GM19240 (cell line): Measurements from ENCODE around the gene FARP1.

Source experiments
- DNase-seq: peaks from one replicate; pipeline ENCODE4 v3.0.0; 2011; ENCODE audit warnings: low spot score; ENCODE audit not compliant: insufficient read length

Gene FARP1

DNA sequence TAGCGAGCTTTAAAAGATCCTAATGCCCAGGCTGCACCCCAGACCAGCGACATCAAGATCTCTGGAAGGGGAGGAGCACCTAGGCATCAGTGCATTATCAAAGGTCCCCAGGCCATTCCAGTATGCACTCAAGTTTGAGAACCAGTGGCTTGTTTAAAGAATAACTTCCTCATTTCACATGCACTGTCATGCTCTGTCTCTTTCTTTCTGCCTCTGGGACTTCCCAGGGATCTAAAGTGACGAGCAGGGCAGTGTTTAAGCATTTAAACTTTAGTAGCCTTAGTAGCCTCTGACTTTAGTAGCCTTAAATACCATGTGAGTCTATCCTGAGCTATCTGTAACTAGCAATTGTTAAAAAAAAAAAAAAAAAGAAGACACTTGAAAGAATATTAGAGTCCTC lies 8.9 kb upstream of the FARP1 start:
- no peak for DNase-seq

DNA sequence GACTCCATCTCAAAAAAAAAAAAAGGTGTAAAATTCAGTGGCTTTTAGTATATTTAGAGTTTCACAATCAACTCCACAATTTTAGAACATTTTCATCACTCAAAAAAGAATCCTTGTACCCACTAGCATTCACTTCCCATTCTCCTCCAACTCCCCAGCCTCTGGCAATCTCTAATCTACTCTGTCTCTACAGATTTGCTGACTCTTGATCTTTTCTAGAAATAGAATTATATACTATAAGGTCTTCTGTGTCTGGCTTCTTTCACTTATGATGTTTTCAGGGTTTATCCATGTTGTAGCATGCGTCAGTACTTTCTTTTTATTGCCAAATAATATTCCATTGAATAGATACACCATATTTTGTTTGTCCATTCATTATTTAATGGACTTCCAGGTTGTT lies 8.0 kb upstream of the FARP1 start:
- no peak for DNase-seq

DNA sequence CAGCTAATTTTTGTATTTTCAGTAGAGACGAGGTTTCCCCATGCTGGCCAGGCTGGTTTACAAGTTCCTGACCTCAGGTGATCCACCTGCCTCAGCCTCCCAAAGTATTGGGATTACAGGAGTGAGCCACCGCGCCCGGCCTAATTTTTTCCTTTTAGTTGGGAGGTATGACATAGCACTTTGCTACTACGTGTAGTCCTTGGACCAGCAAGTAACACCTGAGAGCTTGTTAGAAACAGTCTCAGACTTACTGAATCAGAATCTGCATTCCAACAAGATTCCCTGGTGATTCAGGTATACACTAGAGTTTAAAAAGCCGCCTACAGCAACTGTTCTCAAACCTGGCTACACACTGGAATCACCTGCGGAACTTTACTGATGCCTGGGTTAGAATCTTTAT lies 1.8 kb upstream of the FARP1 start:
- DNase-seq, result no peak

DNA sequence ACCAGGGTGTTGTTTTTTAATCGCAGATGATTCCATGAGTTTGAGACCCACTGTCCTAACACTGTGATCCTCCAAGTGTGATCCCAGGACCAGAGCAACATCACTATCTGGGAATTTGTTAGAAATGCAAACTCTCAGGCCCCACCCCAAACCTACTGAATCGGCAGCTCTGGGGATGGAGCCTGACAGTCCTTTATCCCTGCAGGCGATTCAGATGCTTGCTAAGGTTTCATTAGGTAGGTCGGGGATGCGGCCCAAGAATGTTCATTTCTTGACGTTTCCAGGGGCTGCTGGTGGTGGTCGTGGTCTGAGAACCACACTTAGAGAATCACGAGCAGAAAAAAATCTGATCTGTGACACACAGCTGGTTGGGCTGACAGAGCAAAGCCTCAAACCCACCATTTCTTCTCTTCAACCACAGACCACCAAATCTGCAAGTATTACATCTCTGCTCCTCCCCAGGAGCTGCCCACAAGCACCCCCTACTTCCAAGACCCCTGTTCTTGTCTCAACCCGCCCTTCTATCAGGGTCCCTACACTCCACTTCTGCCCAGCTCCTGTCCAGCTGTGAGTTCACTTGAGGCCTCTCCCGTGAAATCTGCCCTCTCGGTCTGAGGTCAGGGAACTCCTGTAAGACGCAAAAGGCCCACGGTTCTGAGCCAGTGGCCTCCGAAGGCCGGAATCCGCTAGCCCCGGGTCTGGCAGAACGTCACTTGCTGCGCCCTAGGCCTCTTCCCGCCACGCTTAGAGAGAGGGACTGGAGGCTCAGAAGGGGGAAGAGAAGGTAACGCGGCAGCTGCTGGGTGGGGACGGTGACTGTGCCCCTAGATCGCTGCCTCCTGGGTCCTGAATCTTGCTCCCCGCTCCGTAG lies 1.1 kb upstream of the FARP1 start:
- no peak for DNase-seq

DNA sequence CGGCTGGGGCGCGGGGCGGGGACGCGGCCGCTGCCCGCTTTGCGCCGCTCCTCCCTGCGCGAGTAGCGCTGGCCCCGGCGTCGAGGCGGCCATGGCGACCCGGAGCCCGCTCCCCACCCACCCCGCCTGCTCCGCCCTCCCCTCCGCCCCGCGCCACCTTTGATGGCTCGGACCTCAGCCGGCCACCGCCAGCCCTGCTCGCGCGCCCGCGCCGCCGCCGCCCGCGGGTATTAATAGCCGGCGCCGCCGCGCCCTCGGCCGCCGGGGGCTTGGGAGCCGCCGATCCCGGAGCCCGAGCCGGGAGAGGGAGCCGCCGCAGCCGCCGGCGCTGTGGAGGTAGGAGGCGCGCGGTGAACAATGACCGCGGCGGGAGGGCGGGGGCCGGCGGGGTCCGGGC lies 261 bp downstream of the FARP1 start:
- no peak for DNase-seq

DNA sequence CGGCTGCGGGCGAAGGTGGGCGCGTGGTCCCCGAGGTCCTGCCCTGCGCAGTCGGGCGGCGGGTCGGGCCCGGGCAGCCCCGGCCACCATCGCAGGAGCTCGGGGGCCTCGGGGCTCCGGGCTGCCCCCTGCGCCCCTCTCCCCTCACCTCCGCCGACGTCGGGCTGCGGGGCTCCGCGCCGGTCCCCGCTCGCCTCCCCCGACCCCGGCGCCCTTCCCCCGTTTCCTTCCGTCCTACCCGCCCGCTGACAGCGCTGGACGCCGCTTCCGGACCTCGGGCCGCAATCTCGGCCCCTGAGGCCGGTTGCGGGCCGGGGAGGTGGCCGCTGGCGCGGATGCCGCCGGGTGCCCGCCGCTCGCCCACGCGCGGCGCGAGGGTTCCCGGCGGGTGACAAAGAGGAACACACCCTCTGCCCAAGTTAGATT lies 720 bp downstream of the FARP1 start:
- DNase-seq, result no peak

DNA sequence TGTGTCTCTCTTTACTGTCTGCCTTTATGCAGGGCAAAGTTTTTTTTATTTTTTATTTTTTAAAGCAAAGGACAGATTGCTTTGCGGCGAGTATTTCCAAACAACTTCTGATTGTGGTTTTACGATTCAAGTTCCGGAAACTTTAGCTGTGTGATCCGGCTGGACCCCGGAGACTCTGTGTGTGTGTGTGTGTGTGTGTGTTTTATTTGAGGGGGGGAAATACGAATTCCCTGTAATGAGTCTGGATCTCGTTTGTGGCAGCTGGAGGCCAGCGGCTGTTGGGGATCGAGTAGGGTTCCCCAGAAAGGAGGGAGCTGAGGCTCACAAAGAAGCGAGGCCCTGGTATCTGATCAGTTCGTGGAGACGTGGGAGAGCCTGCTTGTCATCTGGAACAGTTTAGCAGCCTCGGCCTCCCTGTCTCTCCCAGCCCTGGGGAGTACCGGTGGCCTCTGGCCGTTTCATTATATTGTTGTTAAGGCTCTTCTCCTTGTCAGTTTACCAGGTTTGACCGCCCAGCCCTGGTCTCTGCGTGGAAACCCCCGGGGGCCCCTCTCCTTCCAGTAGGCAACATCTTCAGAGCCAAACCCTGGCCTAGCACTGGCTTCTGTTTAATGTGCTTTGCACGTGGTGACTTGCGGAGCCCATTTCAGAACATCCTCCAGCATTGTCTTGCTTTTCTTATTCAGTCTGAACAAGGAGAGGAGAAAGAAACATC lies 1.3 kb downstream of the FARP1 start:
- DNase-seq, result no peak

DNA sequence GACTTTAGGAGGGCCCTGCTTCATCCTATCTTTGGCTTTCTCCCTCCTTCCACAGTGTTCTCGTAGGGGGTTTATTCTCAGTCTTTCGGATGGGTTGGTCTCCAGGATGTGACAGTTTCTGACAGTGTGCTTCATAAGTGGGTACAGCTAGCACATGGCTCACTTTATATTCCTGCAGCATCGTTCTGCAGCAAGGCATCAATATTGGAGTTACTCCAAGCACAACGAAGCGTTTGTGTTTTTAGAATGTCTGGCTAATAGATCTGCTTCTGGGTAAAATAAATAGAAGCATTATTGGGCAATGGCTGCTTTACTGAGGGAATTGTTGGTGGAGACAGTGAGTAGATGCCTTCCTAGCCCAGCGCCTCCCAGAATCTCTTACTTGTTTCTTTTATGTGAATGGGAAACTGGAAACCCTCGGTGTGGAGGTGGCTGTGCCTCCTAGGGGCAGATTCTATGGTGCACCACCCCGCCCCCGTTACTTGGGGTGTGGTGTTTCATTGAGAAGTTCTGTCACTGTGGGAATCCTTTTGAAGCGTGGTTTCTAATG lies 2.0 kb downstream of the FARP1 start:
- no peak for DNase-seq

DNA sequence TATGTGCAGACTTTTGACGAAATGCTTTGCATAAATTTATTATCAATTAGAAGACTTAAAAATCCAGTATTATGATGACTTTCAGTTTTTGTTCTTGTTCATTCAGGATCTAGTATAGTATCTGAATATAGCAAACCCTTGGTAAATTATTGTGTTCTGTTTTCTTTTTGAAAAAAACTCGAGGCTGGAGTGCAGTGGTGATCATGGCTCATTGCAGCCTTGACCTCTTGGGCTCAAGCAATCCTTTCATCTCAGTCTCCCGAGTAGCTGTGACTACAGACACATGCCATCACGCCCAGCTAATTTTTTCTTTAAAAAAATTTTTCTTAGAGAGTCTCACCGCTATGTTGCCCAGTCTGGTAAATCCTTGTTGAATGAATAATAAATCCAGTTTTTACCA lies 4.6 kb downstream of the FARP1 start:
- DNase-seq, result no peak

DNA sequence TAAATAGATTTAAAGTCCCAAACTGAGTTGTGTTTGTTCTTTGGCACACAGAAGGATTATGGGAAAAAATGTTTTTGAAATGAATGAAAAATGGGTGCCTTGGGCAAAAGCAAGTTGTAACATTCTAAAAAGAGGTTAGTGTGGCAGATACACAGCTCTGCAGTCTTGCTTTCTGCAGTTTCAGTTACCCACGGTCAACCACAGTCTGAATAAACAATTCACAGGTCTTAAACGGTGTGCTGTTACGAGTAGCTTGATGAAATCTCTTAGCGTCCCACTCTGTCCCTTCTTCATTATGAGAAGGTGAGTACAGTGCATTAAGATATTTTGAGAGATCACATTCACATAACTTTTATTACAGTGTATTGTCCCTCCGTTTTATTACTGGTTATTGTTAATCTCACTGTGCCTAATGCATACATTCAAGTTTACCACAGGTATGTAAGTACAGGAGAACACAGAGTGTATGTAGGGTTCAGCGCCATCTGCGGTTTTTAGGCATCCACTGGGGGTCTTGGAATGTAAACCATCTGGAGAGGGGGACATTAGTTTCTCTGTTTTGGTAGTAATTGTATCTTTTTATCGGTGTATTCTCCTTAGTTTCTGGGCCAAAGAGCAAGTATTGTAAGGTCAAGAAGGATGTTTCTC lies 8.1 kb downstream of the FARP1 start:
- no peak for DNase-seq

DNA sequence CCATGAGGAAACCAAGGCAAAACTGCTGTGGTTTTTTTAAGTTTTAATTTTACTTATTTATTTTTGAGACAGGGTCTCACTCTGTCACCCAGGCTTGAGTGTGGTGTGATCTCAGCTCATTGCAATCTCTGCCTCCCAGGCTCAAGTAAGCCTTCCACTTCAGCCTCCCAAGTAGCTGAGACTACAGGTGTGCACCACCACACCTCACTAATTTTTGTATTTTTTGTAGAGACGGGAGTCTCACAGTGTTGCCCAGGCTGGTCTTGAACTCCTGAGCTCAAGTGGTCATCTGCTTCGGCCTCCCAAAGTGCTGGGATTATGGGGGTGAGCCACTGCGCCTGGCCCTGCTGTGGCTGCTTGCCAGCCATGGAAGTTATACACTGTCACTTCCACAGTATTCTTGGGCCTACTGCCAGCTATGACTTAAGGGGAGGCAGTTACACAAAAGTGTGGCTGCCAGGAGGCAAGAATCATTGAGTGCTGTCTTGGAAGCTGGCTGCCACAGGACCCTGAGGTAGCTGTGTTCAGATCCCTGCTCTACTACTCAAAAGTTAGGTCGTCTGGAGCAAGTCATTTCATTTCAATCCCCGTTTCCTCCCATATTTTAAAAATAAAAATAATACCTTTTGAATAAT lies 12.7 kb downstream of the FARP1 start:
- DNase-seq, result no peak

DNA sequence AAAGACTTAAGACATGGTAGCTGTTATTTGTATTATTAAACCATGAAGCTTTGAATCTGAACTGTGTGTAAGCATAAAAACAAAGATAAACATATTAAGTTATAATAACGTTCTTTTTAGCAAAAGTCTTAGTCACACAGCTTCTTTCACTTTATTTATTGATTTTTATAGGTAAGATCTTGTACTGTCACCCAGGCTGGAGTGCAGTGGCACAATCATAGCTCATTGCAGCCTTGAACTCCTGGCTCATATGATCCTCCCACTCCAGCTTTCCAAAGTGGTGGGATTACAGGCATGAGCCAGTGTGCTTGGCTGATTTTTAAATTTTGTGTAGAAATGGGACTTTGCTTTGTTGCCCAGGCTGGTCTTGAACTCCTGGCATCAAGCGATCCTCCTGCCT lies 13.4 kb downstream of the FARP1 start:
- no peak for DNase-seq

DNA sequence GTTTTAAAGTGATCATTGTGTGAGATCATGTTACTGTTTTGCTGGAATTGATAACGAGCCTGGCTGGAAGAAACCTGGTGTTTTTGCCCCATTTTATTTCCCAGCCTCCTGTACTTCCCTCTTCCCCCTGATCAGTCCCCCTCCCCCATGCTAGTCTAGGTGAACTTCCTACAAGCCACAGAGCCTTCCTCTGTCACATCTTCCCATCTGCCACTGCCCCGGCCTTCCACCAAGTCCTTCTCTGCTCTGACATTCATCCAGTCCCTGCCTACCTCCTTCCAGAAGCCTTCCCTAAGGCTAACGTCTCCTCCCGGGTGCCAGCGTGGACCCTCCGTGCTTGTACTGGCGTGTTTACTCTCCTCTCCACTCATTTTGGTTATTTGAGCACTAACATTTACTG lies 14.3 kb downstream of the FARP1 start:
- DNase-seq, result no peak

DNA sequence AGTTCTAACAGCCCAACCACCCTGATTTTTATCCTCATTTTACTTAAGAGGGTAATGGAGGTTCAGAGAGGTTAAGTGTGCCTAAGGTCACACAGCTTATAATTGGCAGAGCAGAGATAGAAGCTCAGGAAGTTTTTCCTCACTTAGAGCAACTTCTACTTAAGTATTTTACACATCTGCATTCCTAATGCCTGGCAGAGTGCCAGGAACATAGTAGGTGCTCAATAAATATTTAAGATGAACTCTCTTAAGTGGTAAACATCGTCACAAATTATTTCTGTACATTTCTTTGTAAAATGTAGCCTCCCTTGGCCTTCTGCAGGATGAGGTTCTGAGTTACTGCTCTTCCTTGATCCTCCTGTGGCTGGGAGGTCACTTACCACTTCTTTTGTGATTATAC lies 14.7 kb downstream of the FARP1 start:
- DNase-seq, result no peak

DNA sequence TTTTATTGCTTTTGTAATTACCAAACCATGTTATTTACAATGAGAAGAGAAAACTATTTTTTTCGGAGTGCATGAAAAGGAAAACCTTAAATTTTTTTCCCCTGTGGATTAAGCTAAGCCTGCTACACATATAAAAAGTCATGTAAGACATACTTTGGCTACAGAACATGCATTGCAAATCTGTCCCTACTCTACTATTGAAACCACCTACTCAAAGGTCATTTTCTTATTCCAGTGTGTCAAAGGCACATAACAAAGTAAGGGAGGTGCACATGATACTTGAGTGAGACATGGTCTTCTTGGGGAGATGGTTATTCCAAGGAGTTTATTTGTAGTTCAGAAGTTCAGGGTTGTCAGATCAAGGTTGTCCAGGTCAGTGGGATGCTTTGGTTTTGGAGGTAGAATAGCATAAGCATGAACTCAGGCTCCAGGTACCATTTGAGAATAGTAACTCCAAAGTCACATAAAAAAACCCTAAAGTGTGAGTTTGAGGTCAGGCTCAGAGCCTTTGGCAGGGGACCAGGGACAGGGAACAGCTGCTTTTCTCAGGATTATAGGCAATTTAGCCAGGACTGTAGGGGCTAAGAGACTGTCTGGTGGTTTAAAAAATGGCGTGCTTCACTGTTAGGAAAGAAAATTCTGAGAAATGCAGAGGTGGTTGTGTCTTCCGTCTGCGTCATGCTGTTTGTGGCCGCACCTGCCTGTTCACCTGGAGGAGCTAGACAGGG lies 15.4 kb downstream of the FARP1 start:
- DNase-seq, result no peak

DNA sequence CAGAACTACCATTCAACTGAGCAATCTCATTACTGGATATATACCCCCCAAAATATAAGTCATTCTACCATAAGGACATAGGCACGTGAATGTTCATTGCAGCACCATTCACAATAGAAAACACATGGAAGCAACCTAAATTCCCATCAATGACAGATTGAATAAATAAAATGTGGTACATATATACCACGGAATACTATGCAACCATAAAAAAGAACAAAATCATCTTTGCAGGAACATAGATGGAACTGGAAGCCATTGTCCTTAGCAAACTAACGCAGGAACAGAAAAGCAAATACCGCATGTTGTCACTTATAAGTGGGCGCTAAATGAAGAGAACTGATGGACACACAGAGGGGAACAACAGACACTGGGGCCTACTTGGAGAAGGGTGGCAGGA lies 20.0 kb downstream of the FARP1 start:
- DNase-seq, result no peak

DNA sequence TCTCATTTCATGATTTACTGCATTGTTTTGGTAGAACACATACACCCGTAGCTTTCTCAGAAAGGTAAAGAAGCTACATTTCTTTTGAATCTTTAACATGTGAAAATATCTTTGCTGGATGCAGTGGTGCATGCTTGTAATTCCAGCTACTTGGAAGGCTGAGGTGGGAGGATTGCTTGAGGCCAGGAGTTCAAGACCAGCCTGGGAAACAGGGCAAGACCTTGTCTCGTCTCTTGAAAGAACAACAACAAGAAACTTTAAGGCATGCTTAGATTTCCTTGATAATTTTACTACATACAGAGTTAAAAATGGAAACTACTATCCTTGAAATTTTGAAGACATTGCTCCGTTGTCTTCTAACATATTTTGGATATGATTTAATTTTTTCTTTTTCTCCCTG lies 26.4 kb downstream of the FARP1 start:
- no peak for DNase-seq

DNA sequence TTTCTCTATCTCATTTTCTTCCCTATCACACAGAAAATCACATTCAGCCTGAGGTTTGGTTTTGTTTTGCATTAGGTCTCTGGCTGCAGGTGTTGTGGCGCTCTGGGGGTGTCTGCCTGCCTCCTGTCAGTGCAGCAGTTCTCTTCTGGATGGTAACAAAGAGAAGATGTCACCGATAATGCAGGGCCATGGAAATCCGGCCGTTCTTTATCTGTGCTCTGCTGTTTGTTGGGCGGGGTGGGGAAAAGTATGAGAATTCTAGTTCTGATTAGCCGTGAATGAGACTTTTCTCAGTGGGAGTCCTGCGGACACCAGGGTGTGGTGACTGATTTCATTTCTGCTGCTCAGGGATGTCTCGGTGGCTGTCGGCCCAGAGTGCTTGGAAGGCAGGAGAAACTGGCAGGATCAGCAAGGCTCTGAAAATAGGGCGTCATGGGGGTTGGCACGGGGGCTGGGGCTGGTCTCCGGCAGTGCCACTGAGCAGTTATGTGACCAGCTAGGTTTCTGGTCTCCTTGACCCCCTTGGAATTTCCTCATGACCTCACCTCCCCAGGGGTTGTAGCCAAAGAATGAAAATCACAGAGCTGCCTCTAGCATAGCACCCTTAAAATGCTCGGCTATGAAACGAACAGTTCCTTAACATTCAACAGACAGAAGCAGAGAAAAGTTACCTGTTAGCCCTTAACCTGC lies 29.2 kb downstream of the FARP1 start:
- DNase-seq, result no peak

DNA sequence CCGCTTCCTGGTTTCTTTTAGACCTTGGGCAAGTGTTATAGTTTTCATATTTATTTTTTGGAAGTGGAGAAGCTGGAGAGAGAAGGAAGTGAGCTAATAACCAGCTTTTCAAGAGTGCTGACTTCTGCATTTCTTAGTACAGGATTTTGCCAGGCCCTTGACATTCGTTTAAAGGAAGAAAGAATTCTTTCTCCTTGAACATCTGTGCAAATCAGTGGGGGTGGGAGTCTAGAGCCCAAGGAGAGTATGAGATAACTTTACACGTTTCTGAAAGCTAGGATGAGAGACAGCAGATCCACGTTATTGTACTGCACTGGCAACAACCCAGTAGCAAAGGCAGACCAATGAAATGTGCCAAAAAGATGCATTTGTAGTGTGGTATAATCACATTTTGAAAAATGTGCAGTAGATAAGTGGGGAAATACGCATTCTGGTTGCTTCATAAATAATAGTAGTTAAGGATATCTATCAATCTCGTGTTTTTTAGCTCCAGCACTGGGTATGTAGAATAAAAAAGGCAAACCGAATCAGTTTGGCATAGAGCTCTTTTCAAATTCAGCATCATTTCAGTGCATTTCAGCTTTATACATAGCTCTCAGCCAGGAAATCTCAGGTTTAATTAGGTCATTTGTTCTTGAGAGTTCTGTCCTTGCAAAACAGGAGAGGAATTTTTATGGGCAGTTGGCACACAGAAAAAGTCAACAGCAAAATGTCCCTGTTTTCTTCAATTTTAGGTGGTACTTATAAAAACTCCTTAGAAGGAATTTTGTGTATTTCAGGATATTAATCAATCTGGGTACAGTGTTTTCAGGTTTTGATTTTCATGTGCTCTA lies 29.9 kb downstream of the FARP1 start:
- no peak for DNase-seq
